RWPE2 (cell line): ENCODE data around the gene COPZ1.
"Not testable (repeated sequence)": the region's sequence is repeated elsewhere in the genome, so short reads cannot be mapped to it uniquely, and the experiment has no call there.

ENCODE experiments used
- ATAC-seq: fragments of 200-7000 bp; cut with Tn5 transposase; 3 replicates; pipeline ENCODE4 v1.9.1; 2021; ENCODE audit warnings: low read depth
- DNase-seq: peaks from one replicate; pipeline ENCODE4 v3.0.0-alpha.2; 2020; ENCODE audit warnings: low spot score
- H3K27ac ChIP-seq: fragments of 450-650 bp; 2 replicates; pipeline ENCODE4 v1.5.1; 2017; ENCODE audit warnings: mild to moderate bottlenecking; ENCODE audit not compliant: poor library complexity, severe bottlenecking
- H3K27me3 ChIP-seq: fragments of 250-450 bp; sonication (Bioruptor Pico); 2 replicates; pipeline ENCODE4 v1.5.1; 2021; ENCODE audit warnings: mild to moderate bottlenecking, moderate library complexity; ENCODE audit not compliant: insufficient read depth, poor library complexity, severe bottlenecking
- H3K36me3 ChIP-seq: fragments of 250-450 bp; sonication (Bioruptor Pico); 2 replicates; pipeline ENCODE4 v1.5.1; 2020; ENCODE audit warnings: low read depth, mild to moderate bottlenecking, moderate library complexity
- H3K4me1 ChIP-seq: fragments of 250-450 bp; sonication (Bioruptor Pico); 2 replicates; pipeline ENCODE4 v1.5.1; 2021; ENCODE audit warnings: mild to moderate bottlenecking, moderate library complexity; ENCODE audit not compliant: insufficient read depth, poor library complexity, severe bottlenecking
- H3K4me3 ChIP-seq: fragments of 250-450 bp; sonication (Bioruptor Pico); 2 replicates; pipeline ENCODE4 v1.5.1; 2021; ENCODE audit warnings: mild to moderate bottlenecking, moderate library complexity; ENCODE audit not compliant: severe bottlenecking
- H3K9me3 ChIP-seq: fragments of 250-450 bp; sonication (Bioruptor Pico); 2 replicates; pipeline ENCODE4 v1.5.1; 2021; ENCODE audit warnings: mild to moderate bottlenecking, moderate library complexity; ENCODE audit not compliant: severe bottlenecking
- CTCF ChIP-seq: fragments of 450-650 bp; IDR thresholded peaks from one replicate; pipeline ENCODE4 v1.5.1; 2017; ENCODE audit warnings: mild to moderate bottlenecking, moderate library complexity; ENCODE audit not compliant: poor library complexity, severe bottlenecking

The COPZ1 gene

GRCh38 chr12:54279632-54280467, 45.1 kb upstream of the COPZ1 start, which contains the start of gene CBX5:
TSS of gene CBX5 (minus strand) at chr12:54280122. CDS start at chr12:54257650, 22,472 bp downstream.
- H3K9me3 ChIP-seq, result no peaks in the 10 kb centered on the region
- peaks cover 70% of the 10 kb centered on the region for H3K36me3 ChIP-seq
- no peaks in the 10 kb centered on the region for H3K27me3 ChIP-seq
- DNase-seq (peak; percentile 99), ATAC-seq (peak; percentile 89)
- H3K4me1 ChIP-seq, result peaks cover 36% of the 10 kb centered on the region
- peak within 1 kb of the TSS; percentile 60 for H3K4me3 ChIP-seq
- H3K27ac ChIP-seq, result peak within 1 kb of the TSS; percentile 86
- no peak for TF ChIP-seq CTCF

GRCh38 chr12:54280468-54281260, 44.3 kb upstream of the COPZ1 start, which contains the start of gene HNRNPA1:
TSS of gene HNRNPA1 (plus strand) at chr12:54280726. CDS start at chr12:54280808, 82 bp downstream.
- H3K4me3 ChIP-seq, result peak within 1 kb of the TSS; percentile 60
- H3K4me1 ChIP-seq, result peaks cover 42% of the 10 kb centered on the region
- ATAC-seq (peak; percentile 81), DNase-seq (peak; percentile 97)
- peaks cover 78% of the 10 kb centered on the region for H3K36me3 ChIP-seq
- H3K27ac ChIP-seq, result peak within 1 kb of the TSS; percentile 86
- H3K27me3 ChIP-seq, result no peaks in the 10 kb centered on the region
- no peaks in the 10 kb centered on the region for H3K9me3 ChIP-seq
- TF ChIP-seq CTCF, result no peak

- H3K4me3 ChIP-seq, result peak overlapping the region; percentile 60
- not testable (repeated sequence) for H3K27me3 ChIP-seq, DNase-seq, ATAC-seq, H3K9me3 ChIP-seq
- H3K27ac ChIP-seq, result peak overlapping the region; percentile 86
- peaks cover 42% of the 10 kb centered on the region for H3K4me1 ChIP-seq
- H3K36me3 ChIP-seq, result peaks cover 82% of the 10 kb centered on the region
Measured at GRCh38 chr12:54281261-54281638, 43.7 kb upstream of the COPZ1 start.

- DNase-seq, ATAC-seq, H3K27me3 ChIP-seq, H3K9me3 ChIP-seq: not testable (repeated sequence)
- Histone ChIP-seq H3K27ac (peak overlapping the region; percentile 86), H3K36me3 (peaks cover 82% of the 10 kb centered on the region), H3K4me3 (peak overlapping the region; percentile 60), H3K4me1 (peaks cover 42% of the 10 kb centered on the region)
Measured at GRCh38 chr12:54281694-54282093, 43.2 kb upstream of the COPZ1 start.

- no peak for TF ChIP-seq CTCF
- H3K27me3 ChIP-seq, result no peaks in the 10 kb centered on the region
- no peaks in the 10 kb centered on the region for H3K9me3 ChIP-seq
- no peak for ATAC-seq
- peaks cover 47% of the 10 kb centered on the region for H3K4me1 ChIP-seq
- DNase-seq, result no peak
- peak overlapping the region; percentile 60 for H3K4me3 ChIP-seq
- peaks cover 87% of the 10 kb centered on the region for H3K36me3 ChIP-seq
- peak overlapping the region; percentile 86 for H3K27ac ChIP-seq
Measured at GRCh38 chr12:54282949-54283593, 41.9 kb upstream of the COPZ1 start.

GRCh38 chr12:54284070-54284780, 40.7 kb upstream of the COPZ1 start:
- H3K27me3 ChIP-seq, DNase-seq, H3K9me3 ChIP-seq, ATAC-seq: not testable (repeated sequence)
- peaks cover 78% of the 10 kb centered on the region for H3K36me3 ChIP-seq
- peaks cover 42% of the 10 kb centered on the region for H3K4me1 ChIP-seq
- H3K4me3 ChIP-seq, result peak overlapping the region; percentile 60
- peak overlapping the region; percentile 86 for H3K27ac ChIP-seq
